ENCODE results near the gene DNAJC24. TPM values are rescaled to one million over a fixed set of nuclear protein-coding genes. Genes with fewer than 3 reads are reported as not detected.

The DNAJC24 gene
- total RNA-seq, 2 donors from 2014 or later = 23.9 to 28.6 TPM

GRCh38 chr11:31464436-31464835 is 94.8 kb downstream of the DNAJC24 start:
- no peaks in the 10 kb centered on the region for H3K27me3 Mint-ChIP-seq (ENCODE audit: insufficient read depth)
- Histone ChIP-seq H3K9ac (ENCODE audit: extremely low read depth, low read length, poor library complexity, severe bottlenecking) (no peak overlapping the region), H3K27me3 (ENCODE audit: control insufficient read depth, insufficient read depth, low read length, poor library complexity, severe bottlenecking) (no peaks in the 10 kb centered on the region), H3K36me3 (ENCODE audit: control insufficient read depth, insufficient read depth, low read length) (peaks cover 25% of the 10 kb centered on the region), H3K9me3 (ENCODE audit: control insufficient read depth, low read length) (peaks cover 42% of the 10 kb centered on the region), H3K4me3 (ENCODE audit: low read length) (no peak overlapping the region), H3K4me1 (ENCODE audit: control insufficient read depth, insufficient read depth, low read length) (no peaks in the 10 kb centered on the region), H3K27ac (ENCODE audit: low read depth, low read length) (no peak overlapping the region)
- H3K4me1 Mint-ChIP-seq = no peaks in the 10 kb centered on the region
- no peak overlapping the region for H3K4me3 Mint-ChIP-seq
- DNase-seq = no peak
- WGBS, 2 experiments (ENCODE audit: insufficient coverage in 1 of 2, insufficient read length in 1 of 2) = 96 to 100% methylated on average over 1 to 3 of the region's 3 CpGs
- TF ChIP-seq CTCF (conservative IDR thresholded peaks at IDR 0.05) = no peak
- H3K9me3 Mint-ChIP-seq = peaks cover 31% of the 10 kb centered on the region
- peaks cover 52% of the 10 kb centered on the region for H3K36me3 Mint-ChIP-seq (ENCODE audit: low read depth)
- H3K27ac Mint-ChIP-seq = no peak overlapping the region

GRCh38 chr11:31474083-31474482 is 104.4 kb downstream of the DNAJC24 start:
- peaks cover 12% of the 10 kb centered on the region for H3K36me3 Mint-ChIP-seq (ENCODE audit: low read depth)
- Histone ChIP-seq H3K36me3 (ENCODE audit: control insufficient read depth, insufficient read depth, low read length) (no peaks in the 10 kb centered on the region), H3K9me3 (ENCODE audit: control insufficient read depth, low read length) (no peaks in the 10 kb centered on the region), H3K27ac (ENCODE audit: low read depth, low read length) (no peak overlapping the region), H3K9ac (ENCODE audit: extremely low read depth, low read length, poor library complexity, severe bottlenecking) (no peak overlapping the region), H3K27me3 (ENCODE audit: control insufficient read depth, insufficient read depth, low read length, poor library complexity, severe bottlenecking) (no peaks in the 10 kb centered on the region), H3K4me1 (ENCODE audit: control insufficient read depth, insufficient read depth, low read length) (peaks cover 9% of the 10 kb centered on the region), H3K4me3 (ENCODE audit: low read length) (no peak overlapping the region)
- H3K9me3 Mint-ChIP-seq = no peaks in the 10 kb centered on the region
- no peak overlapping the region for H3K27ac Mint-ChIP-seq
- no peaks in the 10 kb centered on the region for H3K27me3 Mint-ChIP-seq (ENCODE audit: insufficient read depth)
- peaks cover 12% of the 10 kb centered on the region for H3K4me1 Mint-ChIP-seq
- no peak for TF ChIP-seq CTCF (conservative IDR thresholded peaks at IDR 0.05)
- H3K4me3 Mint-ChIP-seq = no peak overlapping the region
- no peak for DNase-seq

- Mint-ChIP-seq H3K4me3 (no peak overlapping the region), H3K27me3 (ENCODE audit: insufficient read depth) (no peaks in the 10 kb centered on the region), H3K4me1 (peaks cover 12% of the 10 kb centered on the region), H3K27ac (no peak overlapping the region), H3K36me3 (ENCODE audit: low read depth) (peaks cover 11% of the 10 kb centered on the region), H3K9me3 (no peaks in the 10 kb centered on the region)
- H3K4me1 ChIP-seq (ENCODE audit: control insufficient read depth, insufficient read depth, low read length) = peaks cover 7% of the 10 kb centered on the region
- no peaks in the 10 kb centered on the region for H3K9me3 ChIP-seq (ENCODE audit: control insufficient read depth, low read length)
- H3K27me3 ChIP-seq (ENCODE audit: control insufficient read depth, insufficient read depth, low read length, poor library complexity, severe bottlenecking) = no peaks in the 10 kb centered on the region
- no peak overlapping the region for H3K27ac ChIP-seq (ENCODE audit: low read depth, low read length)
- 80 to 88% methylated on average over 6 of the region's 6 CpGs for WGBS, 2 experiments (ENCODE audit: insufficient coverage in 1 of 2, insufficient read length in 1 of 2)
- H3K36me3 ChIP-seq (ENCODE audit: control insufficient read depth, insufficient read depth, low read length) = no peaks in the 10 kb centered on the region
- no peak overlapping the region for H3K9ac ChIP-seq (ENCODE audit: extremely low read depth, low read length, poor library complexity, severe bottlenecking)
- TF ChIP-seq CTCF (conservative IDR thresholded peaks at IDR 0.05) = no peak
- no peak overlapping the region for H3K4me3 ChIP-seq (ENCODE audit: low read length)
- no peak for DNase-seq
These were observed 108.0 kb downstream of the DNAJC24 start for GRCh38 chr11:31477528-31478222.

Measured in endodermal cell (in vitro differentiated cells).